A673 (cell line): Measurements from ENCODE around the gene NR1H2.

Experiments used
- CTCF ChIP-seq: fragments of 300-800, 200-600 bp; sonication (generic); conservative IDR thresholded peaks from 2 replicates; pipeline ENCODE4 v1.5.1; 2017; ENCODE audit warnings: low read depth, mild to moderate bottlenecking, antibody characterized with exemption, low read length, moderate library complexity, mixed read lengths
- EZH2 ChIP-seq: fragments of 200-600 bp; sonication (generic); IDR thresholded peaks from 2 replicates; pipeline ENCODE4 v1.6.1; 2017; ENCODE audit warnings: borderline replicate concordance, low read depth, mild to moderate bottlenecking, mixed read lengths, antibody characterized with exemption, low read length; ENCODE audit not compliant: poor library complexity, severe bottlenecking

GRCh38 chr19:50379602-50380001 is 3.3 kb downstream of the NR1H2 start:
- TF ChIP-seq CTCF (no peak), EZH2 (no peak)
